ENCODE data around the gene WTAP. TPM values are rescaled to one million over a fixed set of nuclear protein-coding genes. Genes with fewer than 3 reads are reported as not detected.
A peak's percentile ranks its signal among the peaks of the same experiment; 100 is the strongest.

Gene WTAP
- total RNA-seq, 1 donor from 2014 or later = 64.7 TPM

GRCh38 chr6:159777240-159777904, 50.1 kb downstream of the WTAP start:
- H3K27ac ChIP-seq (ENCODE audit: low read depth, low read length) = no peak overlapping the region
- no peak overlapping the region for H3K4me3 ChIP-seq (ENCODE audit: low read length in 3 of 3)
- H3K27me3 ChIP-seq (ENCODE audit: control insufficient read depth in 3 of 3, insufficient read depth in 3 of 3, low read length in 3 of 3) = no peaks in the 10 kb centered on the region
- peaks cover 34 to 56% (median 53%) of the 10 kb centered on the region in 3 donors for H3K36me3 ChIP-seq (ENCODE audit: control insufficient read depth in 3 of 3, insufficient read depth in 3 of 3, low read length in 3 of 3)
- no peaks in the 10 kb centered on the region for H3K9me3 ChIP-seq (ENCODE audit: control insufficient read depth in 3 of 3, low read length in 3 of 3)
- no peak overlapping the region for H3K9ac ChIP-seq (ENCODE audit: low read depth in 1 of 3, low read length in 3 of 3)
- H3K4me1 ChIP-seq (ENCODE audit: control insufficient read depth in 3 of 3, insufficient read depth in 3 of 3, low read length in 3 of 3) = no peaks in the 10 kb centered on the region

DNA sequence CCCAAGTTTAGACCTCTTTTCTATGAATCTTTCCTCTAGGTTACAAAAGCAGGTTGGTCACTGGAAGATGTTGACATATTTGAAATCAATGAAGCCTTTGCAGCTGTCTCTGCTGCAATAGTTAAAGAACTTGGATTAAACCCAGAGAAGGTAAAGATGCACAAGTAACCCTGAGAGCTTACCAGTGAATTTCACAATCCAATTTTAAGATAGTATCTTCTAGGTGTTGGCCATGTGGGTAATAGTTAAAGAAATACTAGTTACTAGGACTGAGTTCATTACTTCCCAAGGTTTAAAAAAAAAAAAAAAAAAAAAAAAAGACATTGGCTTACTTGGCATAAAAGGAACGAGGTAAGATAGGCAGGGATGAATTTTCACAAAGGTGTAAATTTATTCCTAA, 50.8 kb downstream of the WTAP start:
- Histone ChIP-seq H3K27me3 (ENCODE audit: control insufficient read depth in 3 of 3, insufficient read depth in 3 of 3, low read length in 3 of 3) (no peaks in the 10 kb centered on the region), H3K9ac (ENCODE audit: low read depth in 1 of 3, low read length in 3 of 3) (no peak overlapping the region), H3K27ac (ENCODE audit: low read depth, low read length) (no peak overlapping the region), H3K4me1 (ENCODE audit: control insufficient read depth in 3 of 3, insufficient read depth in 3 of 3, low read length in 3 of 3) (no peaks in the 10 kb centered on the region), H3K36me3 (ENCODE audit: control insufficient read depth in 3 of 3, insufficient read depth in 3 of 3, low read length in 3 of 3) (peaks cover 41 to 64% (median 60%) of the 10 kb centered on the region in 3 donors), H3K4me3 (ENCODE audit: low read length in 3 of 3) (no peak overlapping the region), H3K9me3 (ENCODE audit: control insufficient read depth in 3 of 3, low read length in 3 of 3) (no peaks in the 10 kb centered on the region)

- peaks cover 46 to 69% (median 64%) of the 10 kb centered on the region in 3 donors for H3K36me3 ChIP-seq (ENCODE audit: control insufficient read depth in 3 of 3, insufficient read depth in 3 of 3, low read length in 3 of 3)
- H3K4me3 ChIP-seq (ENCODE audit: low read length in 3 of 3) = no peak overlapping the region
- no peak overlapping the region for H3K9ac ChIP-seq (ENCODE audit: low read depth in 1 of 3, low read length in 3 of 3)
- H3K27me3 ChIP-seq (ENCODE audit: control insufficient read depth in 3 of 3, insufficient read depth in 3 of 3, low read length in 3 of 3) = no peaks in the 10 kb centered on the region
- H3K4me1 ChIP-seq (ENCODE audit: control insufficient read depth in 3 of 3, insufficient read depth in 3 of 3, low read length in 3 of 3) = no peaks in the 10 kb centered on the region
- H3K9me3 ChIP-seq (ENCODE audit: control insufficient read depth in 3 of 3, low read length in 3 of 3) = no peaks in the 10 kb centered on the region
- H3K27ac ChIP-seq (ENCODE audit: low read depth, low read length) = no peak overlapping the region
Observed at GRCh38 chr6:159778542-159779103, 51.3 kb downstream of the WTAP start.

GRCh38 chr6:159788276-159788675, 61.0 kb downstream of the WTAP start:
- Histone ChIP-seq H3K27ac (ENCODE audit: low read depth, low read length) (peak overlapping the region; percentile 92), H3K4me1 (ENCODE audit: control insufficient read depth in 3 of 3, insufficient read depth in 3 of 3, low read length in 3 of 3) (peaks cover 19 to 38% (median 34%) of the 10 kb centered on the region in 3 donors), H3K4me3 (ENCODE audit: low read length in 3 of 3) (peak overlapping the region; percentile 95 to 99 (median 98)), H3K36me3 (ENCODE audit: control insufficient read depth in 3 of 3, insufficient read depth in 3 of 3, low read length in 3 of 3) (peaks cover 30 to 53% (median 38%) of the 10 kb centered on the region in 3 donors), H3K27me3 (ENCODE audit: control insufficient read depth in 3 of 3, insufficient read depth in 3 of 3, low read length in 3 of 3) (no peaks in the 10 kb centered on the region), H3K9me3 (ENCODE audit: control insufficient read depth in 3 of 3, low read length in 3 of 3) (no peaks in the 10 kb centered on the region), H3K9ac (ENCODE audit: low read depth in 1 of 3, low read length in 3 of 3) (peak overlapping the region; percentile 93 to 97 (median 95))

DNA sequence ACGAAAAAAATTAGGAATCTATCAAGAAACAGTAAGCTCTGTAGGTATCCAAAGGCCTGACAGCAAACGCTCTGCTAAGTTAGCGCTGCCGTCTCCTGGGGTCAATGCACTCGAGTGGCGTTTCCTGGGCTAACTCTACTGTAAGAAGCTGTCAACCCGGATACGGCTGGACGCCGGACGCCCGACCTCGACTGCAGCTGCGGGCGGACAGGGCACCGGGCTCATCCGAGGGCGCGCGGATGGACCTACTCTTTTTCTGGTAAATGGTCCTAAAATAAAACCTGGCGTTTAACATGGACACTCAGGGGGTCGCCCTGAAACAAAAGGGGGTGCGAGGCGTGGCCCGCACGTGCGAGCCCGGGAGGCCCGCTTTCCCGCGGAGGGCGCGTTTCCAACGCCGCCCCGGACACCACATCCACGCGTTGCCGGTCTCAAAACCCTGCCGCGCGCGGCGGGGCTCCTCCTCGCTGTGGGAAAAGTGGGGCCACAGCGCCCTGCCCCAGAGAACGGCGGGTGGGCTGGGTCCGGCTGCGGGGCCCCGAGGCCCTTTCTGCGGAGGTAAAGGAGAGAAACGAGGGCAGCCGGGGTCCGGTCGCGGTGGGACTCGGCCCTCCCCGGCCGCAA, 61.6 kb downstream of the WTAP start:
- Histone ChIP-seq H3K27ac (ENCODE audit: low read depth, low read length) (peak overlapping the region; percentile 92), H3K36me3 (ENCODE audit: control insufficient read depth in 3 of 3, insufficient read depth in 3 of 3, low read length in 3 of 3) (peaks cover 25 to 47% (median 34%) of the 10 kb centered on the region in 3 donors), H3K4me1 (ENCODE audit: control insufficient read depth in 3 of 3, insufficient read depth in 3 of 3, low read length in 3 of 3) (peaks cover 19 to 38% (median 34%) of the 10 kb centered on the region in 3 donors), H3K27me3 (ENCODE audit: control insufficient read depth in 3 of 3, insufficient read depth in 3 of 3, low read length in 3 of 3) (no peaks in the 10 kb centered on the region), H3K9me3 (ENCODE audit: control insufficient read depth in 3 of 3, low read length in 3 of 3) (no peaks in the 10 kb centered on the region), H3K4me3 (ENCODE audit: low read length in 3 of 3) (peak overlapping the region; percentile 95 to 99 (median 98)), H3K9ac (ENCODE audit: low read depth in 1 of 3, low read length in 3 of 3) (peak overlapping the region; percentile 93 to 97 (median 95))

DNA sequence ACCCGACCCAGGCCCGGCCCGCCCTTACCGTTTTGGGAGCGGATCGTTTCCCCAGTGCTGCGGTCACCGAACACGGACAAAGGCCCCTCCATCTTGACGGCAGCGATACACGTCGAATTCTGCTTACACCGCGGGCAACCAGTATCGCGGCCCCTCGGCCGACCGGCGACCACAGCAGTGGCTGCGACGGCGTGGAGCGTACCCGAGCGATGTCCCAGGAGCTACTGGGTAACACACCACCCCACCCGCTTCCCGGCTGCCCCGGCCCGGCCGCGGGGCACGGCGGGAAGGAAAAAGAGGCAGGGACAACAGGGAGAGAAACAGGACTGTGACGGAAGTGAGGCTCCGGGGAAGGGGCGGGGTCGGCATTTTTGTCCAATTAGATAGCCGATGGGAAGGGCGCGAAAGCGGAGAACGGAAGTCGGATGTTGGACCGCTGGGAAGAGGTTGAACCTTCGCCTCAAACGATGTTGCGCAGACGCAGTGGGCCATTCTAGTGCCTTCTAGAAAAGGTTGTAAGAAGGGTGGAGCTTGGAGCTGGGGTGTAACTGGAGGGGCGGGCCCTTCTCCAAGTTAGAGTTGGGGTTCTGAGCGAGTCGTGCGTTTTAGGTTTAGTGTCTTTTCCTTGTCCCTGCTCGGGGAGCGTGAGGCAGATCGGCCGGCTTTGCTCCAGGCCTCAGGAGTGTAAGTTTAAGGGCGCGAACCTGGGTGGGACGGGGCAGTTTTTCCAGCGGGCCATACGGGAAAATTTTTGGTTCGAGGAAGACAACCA, 62.3 kb downstream of the WTAP start, which contains the start of gene TCP1:
Gene TCP1, minus strand, starts transcription at position 226 of the 772 bp plus-strand sequence. Its CDS starts 134 bp downstream, at position 92.
- Histone ChIP-seq H3K9ac (ENCODE audit: low read depth in 1 of 3, low read length in 3 of 3) (peak within 1 kb of the TSS; percentile 95 to 98 (median 97)), H3K27ac (ENCODE audit: low read depth, low read length) (peak within 1 kb of the TSS; percentile 92), H3K27me3 (ENCODE audit: control insufficient read depth in 3 of 3, insufficient read depth in 3 of 3, low read length in 3 of 3) (no peaks in the 10 kb centered on the region), H3K4me1 (ENCODE audit: control insufficient read depth in 3 of 3, insufficient read depth in 3 of 3, low read length in 3 of 3) (peaks cover 19 to 38% (median 34%) of the 10 kb centered on the region in 3 donors), H3K36me3 (ENCODE audit: control insufficient read depth in 3 of 3, insufficient read depth in 3 of 3, low read length in 3 of 3) (peaks cover 23 to 44% (median 31%) of the 10 kb centered on the region in 3 donors), H3K4me3 (ENCODE audit: low read length in 3 of 3) (peak within 1 kb of the TSS; percentile 95 to 99 (median 98)), H3K9me3 (ENCODE audit: control insufficient read depth in 3 of 3, low read length in 3 of 3) (no peaks in the 10 kb centered on the region)

- peak within 1 kb of the TSS; percentile 95 to 98 (median 97) for H3K9ac ChIP-seq (ENCODE audit: low read depth in 1 of 3, low read length in 3 of 3)
- peak within 1 kb of the TSS; percentile 92 for H3K27ac ChIP-seq (ENCODE audit: low read depth, low read length)
- H3K9me3 ChIP-seq (ENCODE audit: control insufficient read depth in 3 of 3, low read length in 3 of 3) = no peaks in the 10 kb centered on the region
- peaks cover 15 to 36% (median 23%) of the 10 kb centered on the region in 3 donors for H3K36me3 ChIP-seq (ENCODE audit: control insufficient read depth in 3 of 3, insufficient read depth in 3 of 3, low read length in 3 of 3)
- peak within 1 kb of the TSS; percentile 95 to 99 (median 98) for H3K4me3 ChIP-seq (ENCODE audit: low read length in 3 of 3)
- no peaks in the 10 kb centered on the region for H3K27me3 ChIP-seq (ENCODE audit: control insufficient read depth in 3 of 3, insufficient read depth in 3 of 3, low read length in 3 of 3)
- H3K4me1 ChIP-seq (ENCODE audit: control insufficient read depth in 3 of 3, insufficient read depth in 3 of 3, low read length in 3 of 3) = peaks cover 19 to 38% (median 34%) of the 10 kb centered on the region in 3 donors
Observed at GRCh38 chr6:159790149-159790955, 63.0 kb downstream of the WTAP start, which contains the start of gene MRPL18. MRPL18 (plus strand) TSS chr6:159790467; CDS start chr6:159790588, 121 bp downstream.

- peak overlapping the region; percentile 93 to 99 (median 98) for H3K4me3 ChIP-seq (ENCODE audit: low read length in 3 of 3)
- peak overlapping the region; percentile 95 to 98 (median 97) for H3K9ac ChIP-seq (ENCODE audit: low read depth in 1 of 3, low read length in 3 of 3)
- no peaks in the 10 kb centered on the region for H3K9me3 ChIP-seq (ENCODE audit: control insufficient read depth in 3 of 3, low read length in 3 of 3)
- no peaks in the 10 kb centered on the region for H3K27me3 ChIP-seq (ENCODE audit: control insufficient read depth in 3 of 3, insufficient read depth in 3 of 3, low read length in 3 of 3)
- peak overlapping the region; percentile 92 for H3K27ac ChIP-seq (ENCODE audit: low read depth, low read length)
- peaks cover 13 to 28% (median 17%) of the 10 kb centered on the region in 3 donors for H3K36me3 ChIP-seq (ENCODE audit: control insufficient read depth in 3 of 3, insufficient read depth in 3 of 3, low read length in 3 of 3)
- H3K4me1 ChIP-seq (ENCODE audit: control insufficient read depth in 3 of 3, insufficient read depth in 3 of 3, low read length in 3 of 3) = peaks cover 19 to 36% (median 34%) of the 10 kb centered on the region in 3 donors
Observed at GRCh38 chr6:159790956-159791598, 63.8 kb downstream of the WTAP start.

Data from skeletal muscle tissue (tissue), 4 donors.